GM15510 (cell line): ENCODE measurements around the gene HNRNPU.

Experiments
- POLR2A ChIP-seq: IDR thresholded peaks from 3 replicates; pipeline ENCODE4 v1.6.1; 2011; ENCODE audit warnings: borderline replicate concordance; ENCODE audit not compliant: insufficient read length; ENCODE audit errors: extremely low read depth

The HNRNPU gene

DNA sequence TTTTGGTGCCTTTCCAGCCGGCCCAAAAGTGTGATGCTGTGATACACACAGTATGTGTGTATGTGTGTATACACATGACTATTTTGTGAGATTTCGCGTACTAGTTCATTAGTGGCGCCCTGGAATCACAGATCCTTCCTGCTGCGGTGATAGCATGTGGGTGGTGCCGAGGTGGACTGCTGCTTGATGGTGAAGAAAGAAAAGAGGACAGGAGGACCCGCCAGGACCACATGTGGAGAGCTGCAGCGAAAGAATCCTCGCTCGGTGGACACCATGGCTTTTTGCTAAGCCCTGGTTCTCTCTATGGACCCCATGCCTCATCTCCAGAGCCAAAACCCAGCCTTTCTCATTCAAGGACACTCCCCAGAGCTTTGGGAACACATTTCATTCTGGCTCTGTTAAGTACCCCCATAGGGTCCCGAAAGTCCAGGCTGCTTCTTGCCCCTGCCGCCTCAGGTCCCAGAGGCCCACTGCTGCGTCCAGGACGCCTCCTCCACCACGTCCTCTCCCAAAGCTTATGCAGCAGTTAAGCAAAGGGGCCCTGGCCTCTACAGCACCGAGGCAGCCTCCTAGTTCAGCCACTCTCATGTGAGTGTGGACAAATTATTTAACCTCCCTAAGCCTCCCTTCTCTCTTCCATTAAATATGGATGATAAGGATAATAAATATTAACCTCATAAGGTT is 61.6 kb downstream of the HNRNPU start:
- no peak for TF ChIP-seq POLR2A

DNA sequence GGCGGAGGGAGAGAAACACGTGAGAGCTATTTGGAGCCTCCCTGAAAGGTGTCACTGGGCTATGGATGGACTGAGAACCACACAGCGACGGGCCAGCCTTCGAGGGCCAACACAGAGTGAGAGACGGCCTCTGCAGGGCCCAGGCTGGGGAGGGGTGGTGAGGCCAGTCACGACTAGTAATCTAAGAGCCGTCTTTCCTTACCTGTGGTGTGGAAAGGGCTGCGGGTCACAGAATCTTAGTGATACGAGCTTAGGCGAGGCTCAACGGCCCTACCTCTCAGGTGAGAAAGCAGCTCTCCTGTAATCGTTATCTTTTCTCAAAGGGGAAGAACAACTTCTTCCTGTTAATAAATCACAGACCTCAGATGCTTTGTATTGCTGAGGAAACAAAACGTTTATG is 62.3 kb downstream of the HNRNPU start:
- TF ChIP-seq POLR2A = no peak

- no peak for TF ChIP-seq POLR2A
Observed at GRCh38 chr1:244801246-244801645, 63.1 kb downstream of the HNRNPU start.

GRCh38 chr1:244800821-244801220 is 63.5 kb downstream of the HNRNPU start:
- TF ChIP-seq POLR2A = no peak
